Skin of body (tissue), 3 donors: Measurements from ENCODE around the gene LRRC23. TPM values are rescaled to one million over a fixed set of nuclear protein-coding genes. Genes with fewer than 3 reads are reported as not detected.

Experiments
- DNase-seq: peaks from one replicate; lab custom pipeline; 2025; lab: John Stamatoyannopoulos, UW
- small RNA-seq: library from RNA; depleted of rRNA; stranded (forward); fragments of <200 nt; gene quantifications from one replicate; pipeline ENCODE3, GENCODE V24; 2014; ENCODE audit warnings: low replicate concordance
- total RNA-seq: library from RNA; depleted of rRNA; stranded (reverse); fragments of >200 nt; gene quantifications from one replicate; pipeline ENCODE4 v1.2.3, GENCODE V29; 2014

Gene LRRC23
- total RNA-seq, 1 donor from 2014 or later: 4.3 TPM

- DNase-seq: no peak
These were observed 51.6 kb downstream of the LRRC23 start for GRCh38 chr12:6956021-6956727.

- no peak for DNase-seq
These were observed 52.6 kb downstream of the LRRC23 start for GRCh38 chr12:6957151-6957701.

- no peak for DNase-seq
These were observed 53.4 kb downstream of the LRRC23 start for GRCh38 chr12:6957741-6958608.

GRCh38 chr12:6958609-6959057, 54.0 kb downstream of the LRRC23 start:
- no peak for DNase-seq

GRCh38 chr12:6959058-6959804, 54.6 kb downstream of the LRRC23 start:
- no peak for DNase-seq

GRCh38 chr12:6959805-6960592, 55.4 kb downstream of the LRRC23 start:
- DNase-seq: no peak

GRCh38 chr12:6960593-6961277, 56.1 kb downstream of the LRRC23 start:
- DNase-seq: no peak

- DNase-seq: no peak
These were observed 56.7 kb downstream of the LRRC23 start for GRCh38 chr12:6961278-6961694.

- DNase-seq: peak; percentile 37
These were observed 57.2 kb downstream of the LRRC23 start for GRCh38 chr12:6961695-6962284.

GRCh38 chr12:6962285-6963015, 57.8 kb downstream of the LRRC23 start:
- DNase-seq: no peak

GRCh38 chr12:6963016-6963731, 58.6 kb downstream of the LRRC23 start:
- DNase-seq: no peak

Small RNA genes within 50 kb of the gene (small RNA-seq; reads per million reads assigned to genes)
- gene MIR141: 270 reads per million, percentile 97 among the genes with 10 or more reads in this experiment
- gene MIR200C: 82.6 reads per million, percentile 96 among the genes with 10 or more reads in this experiment
- not detected for gene RNU7-1

Other genes starting within 250 kb of the LRRC23 start
- gene ING4, start 241.7 kb upstream of the LRRC23 start, total RNA-seq: 45.6 TPM
- 17.4 TPM for gene ZNF384, start 215.4 kb upstream of the LRRC23 start, total RNA-seq
- 0.10 TPM for gene PIANP, start 204.0 kb upstream of the LRRC23 start, total RNA-seq
- 24.4 TPM for gene COPS7A, start 180.8 kb upstream of the LRRC23 start, total RNA-seq
- 76.3 TPM for gene MLF2, start 151.7 kb upstream of the LRRC23 start, total RNA-seq
- gene PTMS, start 138.5 kb upstream of the LRRC23 start, total RNA-seq: 49.1 TPM
- gene LAG3, start 132.3 kb upstream of the LRRC23 start, total RNA-seq: 0.49 TPM
- gene CD4, start 115.3 kb upstream of the LRRC23 start, total RNA-seq: 9.7 TPM
- 4.9 TPM for gene GPR162, start 83.0 kb upstream of the LRRC23 start, total RNA-seq
- 28.4 TPM for gene P3H3, start 76.4 kb upstream of the LRRC23 start, total RNA-seq
- gene GNB3, start 63.9 kb upstream of the LRRC23 start, total RNA-seq: 2.2 TPM
- gene CDCA3, start 53.5 kb upstream of the LRRC23 start, total RNA-seq: 8.1 TPM
- gene USP5, start 52.7 kb upstream of the LRRC23 start, total RNA-seq: 35.7 TPM
- 316 TPM for gene TPI1, start 37.3 kb upstream of the LRRC23 start, total RNA-seq
- gene SPSB2, start 31.5 kb upstream of the LRRC23 start, total RNA-seq: 3.1 TPM
- gene ENO2, start 9.8 kb downstream of the LRRC23 start, total RNA-seq: 9.0 TPM
- 39.4 TPM for gene ATN1, start 23.1 kb downstream of the LRRC23 start, total RNA-seq
- gene RNU7-1, start 39.0 kb downstream of the LRRC23 start, total RNA-seq: not detected
- 130 TPM for gene C12orf57, start 39.2 kb downstream of the LRRC23 start, total RNA-seq
- gene PTPN6, start 46.5 kb downstream of the LRRC23 start, total RNA-seq: 12.6 TPM
- gene PHB2, start 65.8 kb downstream of the LRRC23 start, total RNA-seq: 113 TPM
- 22.0 TPM for gene EMG1, start 66.1 kb downstream of the LRRC23 start, total RNA-seq
- gene LPCAT3, start 113.7 kb downstream of the LRRC23 start, total RNA-seq: 24.9 TPM
- 99.0 TPM for gene C1S, start 155.9 kb downstream of the LRRC23 start, total RNA-seq
- 78.8 TPM for gene C1R, start 187.6 kb downstream of the LRRC23 start, total RNA-seq
- 10.4 TPM for gene C1RL, start 204.4 kb downstream of the LRRC23 start, total RNA-seq
- gene RBP5, start 224.1 kb downstream of the LRRC23 start, total RNA-seq: 1.4 TPM
- 31.7 TPM for gene CLSTN3, start 225.5 kb downstream of the LRRC23 start, total RNA-seq